Activated B cell treated with CpG ODN at 0.5 μM for 24 hours (primary cell): ENCODE measurements around the gene IREB2. TPM values are rescaled to one million over a fixed set of nuclear protein-coding genes. Genes with fewer than 3 reads are reported as not detected.

Source experiments
- ATAC-seq: fragments of 200-7000 bp; cut with Tn5 transposase; one replicate; pipeline ENCODE4 v1.10.0; 2021; ENCODE audit warnings: low read depth, mild to moderate bottlenecking, moderate library complexity
- CTCF ChIA-PET: fragments of 350-600 bp; sonication (Branson Sonifier 250); formaldehyde crosslinking; loops from one replicate; lab custom pipeline; 2021; ENCODE audit warnings: antibody characterized with exemption; lab: Charles Lee
- POLR2A ChIA-PET: fragments of 350-600 bp; sonication (Branson Sonifier 250); formaldehyde crosslinking; loops from one replicate; lab custom pipeline; 2021; ENCODE audit warnings: antibody characterized with exemption; lab: Charles Lee
- DNase-seq: peaks from one replicate; pipeline ENCODE4 v3.0.0; 2022
- H3K27ac Mint-ChIP-seq: one replicate; pipeline ENCODE4 v1.8.0; 2020; ENCODE audit warnings: mixed read lengths
- H3K27me3 Mint-ChIP-seq: one replicate; pipeline ENCODE4 v1.8.0; 2021; ENCODE audit warnings: mixed read lengths
- H3K36me3 Mint-ChIP-seq: one replicate; pipeline ENCODE4 v1.8.0; 2021; ENCODE audit warnings: low read depth, mixed read lengths
- H3K4me1 Mint-ChIP-seq: one replicate; pipeline ENCODE4 v1.8.0; 2021; ENCODE audit warnings: mixed read lengths
- H3K4me3 Mint-ChIP-seq: one replicate; pipeline ENCODE4 v1.8.0; 2020; ENCODE audit warnings: mild to moderate bottlenecking, mixed read lengths
- H3K9me3 Mint-ChIP-seq: one replicate; pipeline ENCODE4 v1.8.0; 2020; ENCODE audit warnings: mixed read lengths
- intact Hi-C: fragments of 100-400 bp; cut with micrococcal nuclease; formaldehyde crosslinking; loops from one replicate; pipeline ENCODE4 v1.15.1; 2024
- total RNA-seq: library from RNA; stranded (reverse); gene quantifications from 2 replicates; pipeline ENCODE4 v1.2.3, GENCODE V29; 2022
- TF ChIP-seq, protein P1 (sequence below): fragments of 200-600 bp; IDR thresholded peaks from one replicate; pipeline ENCODE4 v1.8.0; 2022; ENCODE audit warnings: antibody characterized with exemption, mild to moderate bottlenecking

The IREB2 gene
- total RNA-seq, 1 donor from 2014 or later: 75.9 TPM

DNA sequence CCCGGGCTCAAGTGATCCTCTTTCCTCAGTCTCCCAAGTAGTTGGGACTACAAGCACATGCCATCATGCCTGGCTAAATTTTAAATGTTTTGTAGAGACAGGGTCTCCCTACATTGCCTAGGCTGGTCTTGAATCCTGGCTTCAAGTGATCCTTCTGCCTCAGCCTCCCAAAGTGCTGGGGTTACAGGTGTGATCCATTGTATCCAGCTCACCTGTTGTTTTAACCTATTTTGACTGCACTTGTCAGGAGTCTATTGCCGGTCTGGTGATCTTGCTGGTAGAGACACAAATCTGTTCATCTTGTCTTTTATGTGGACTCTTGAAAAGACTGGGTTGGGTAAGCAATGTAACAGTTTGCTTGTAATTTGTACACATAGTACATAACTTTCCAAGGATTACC, 7.9 kb downstream of the IREB2 start:
- ATAC-seq: no peak
- Mint-ChIP-seq H3K27me3 (no peaks in the 10 kb centered on the region), H3K27ac (no peak overlapping the region), H3K36me3 (peaks cover 67% of the 10 kb centered on the region), H3K4me3 (no peak overlapping the region), H3K9me3 (no peaks in the 10 kb centered on the region), H3K4me1 (peaks cover 35% of the 10 kb centered on the region)
- POLR2A ChIA-PET: interaction anchor here (1.8 kb wide), 1 partner anchor 8 kb away, joined by 10 read pairs; the partner anchor contains the start of gene IREB2
- CTCF ChIA-PET: no interaction called here
- intact Hi-C loops: no loop called here
- no peak for DNase-seq
- TF ChIP-seq, protein P1, sequence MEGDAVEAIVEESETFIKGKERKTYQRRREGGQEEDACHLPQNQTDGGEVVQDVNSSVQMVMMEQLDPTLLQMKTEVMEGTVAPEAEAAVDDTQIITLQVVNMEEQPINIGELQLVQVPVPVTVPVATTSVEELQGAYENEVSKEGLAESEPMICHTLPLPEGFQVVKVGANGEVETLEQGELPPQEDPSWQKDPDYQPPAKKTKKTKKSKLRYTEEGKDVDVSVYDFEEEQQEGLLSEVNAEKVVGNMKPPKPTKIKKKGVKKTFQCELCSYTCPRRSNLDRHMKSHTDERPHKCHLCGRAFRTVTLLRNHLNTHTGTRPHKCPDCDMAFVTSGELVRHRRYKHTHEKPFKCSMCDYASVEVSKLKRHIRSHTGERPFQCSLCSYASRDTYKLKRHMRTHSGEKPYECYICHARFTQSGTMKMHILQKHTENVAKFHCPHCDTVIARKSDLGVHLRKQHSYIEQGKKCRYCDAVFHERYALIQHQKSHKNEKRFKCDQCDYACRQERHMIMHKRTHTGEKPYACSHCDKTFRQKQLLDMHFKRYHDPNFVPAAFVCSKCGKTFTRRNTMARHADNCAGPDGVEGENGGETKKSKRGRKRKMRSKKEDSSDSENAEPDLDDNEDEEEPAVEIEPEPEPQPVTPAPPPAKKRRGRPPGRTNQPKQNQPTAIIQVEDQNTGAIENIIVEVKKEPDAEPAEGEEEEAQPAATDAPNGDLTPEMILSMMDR: no peak

DNA sequence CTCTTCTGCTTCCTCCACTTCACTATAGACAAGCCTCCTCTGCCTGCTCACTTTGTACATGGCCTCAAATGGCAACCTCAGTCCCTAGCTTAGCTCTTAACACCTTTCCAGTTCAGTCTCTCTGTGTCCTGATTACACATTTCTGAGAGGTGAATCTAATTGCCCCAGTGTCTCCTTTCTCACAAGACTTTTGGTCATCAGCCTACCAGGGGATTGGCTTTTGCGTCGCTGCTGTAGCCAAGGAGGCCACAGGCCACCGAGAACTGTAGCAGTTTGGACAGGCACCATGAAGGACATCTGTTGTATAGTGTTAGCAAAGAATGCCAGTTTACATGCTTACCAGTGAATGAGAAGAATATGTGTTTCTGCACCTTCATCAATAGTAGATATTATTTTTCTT, 8.5 kb downstream of the IREB2 start:
- POLR2A ChIA-PET: interaction anchor here (1.8 kb wide), 1 partner anchor 9 kb away, joined by 10 read pairs; the partner anchor contains the start of gene IREB2
- no peaks in the 10 kb centered on the region for H3K27me3 Mint-ChIP-seq
- ATAC-seq (no peak), DNase-seq (no peak)
- H3K36me3 Mint-ChIP-seq: peaks cover 61% of the 10 kb centered on the region
- no peak overlapping the region for H3K4me3 Mint-ChIP-seq
- CTCF ChIA-PET: no interaction called here
- H3K27ac Mint-ChIP-seq: no peak overlapping the region
- TF ChIP-seq, protein P1: no peak
- no peaks in the 10 kb centered on the region for H3K9me3 Mint-ChIP-seq
- H3K4me1 Mint-ChIP-seq: peaks cover 29% of the 10 kb centered on the region
- intact Hi-C loops: no loop called here

DNA sequence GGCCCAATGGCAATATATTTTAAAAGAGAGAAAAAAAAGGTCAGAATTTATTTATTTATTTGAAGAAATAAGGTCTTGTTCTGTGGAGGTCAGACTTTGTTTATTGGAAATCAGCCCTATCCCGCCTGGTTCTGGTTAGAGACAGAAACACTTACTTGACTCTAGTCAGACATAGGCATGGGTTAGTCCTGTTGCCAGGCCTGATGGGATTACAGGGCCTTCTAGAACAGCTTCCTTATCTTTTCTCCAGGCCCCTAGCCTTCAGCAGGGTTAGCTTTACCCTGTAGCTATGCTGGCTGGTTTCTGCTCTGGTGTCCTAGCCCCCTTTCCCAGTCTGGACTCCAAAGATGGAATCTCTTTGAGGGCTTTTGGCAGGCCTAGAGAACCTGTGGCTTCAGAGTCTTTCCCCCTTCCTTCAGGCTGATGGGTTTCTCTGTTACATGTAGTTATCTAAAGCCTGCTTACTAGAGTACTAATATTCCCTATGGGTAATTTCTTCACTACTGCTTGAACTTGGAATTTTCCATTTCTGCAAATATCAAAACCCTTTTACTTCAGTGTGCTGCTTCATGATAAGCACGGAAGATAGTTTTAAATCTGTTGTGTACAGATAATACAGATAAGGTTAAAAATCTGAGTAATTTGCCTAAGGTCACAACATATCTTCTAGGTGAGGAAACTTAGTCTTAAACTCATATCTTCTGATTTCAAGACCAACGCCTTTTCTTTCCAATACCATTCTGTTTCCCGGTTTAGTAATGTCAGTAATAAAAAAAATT, 10.6 kb downstream of the IREB2 start:
- no peak for DNase-seq
- TF ChIP-seq, protein P1: no peak
- ChIA-PET CTCF (no interaction called here), POLR2A (interaction anchor here (0.6 kb wide), 1 partner anchor 336 kb away, joined by 5 read pairs; no protein-coding TSS in a partner anchor)
- ATAC-seq: no peak
- Mint-ChIP-seq H3K27me3 (no peaks in the 10 kb centered on the region), H3K27ac (no peak overlapping the region), H3K4me3 (no peak overlapping the region), H3K9me3 (no peaks in the 10 kb centered on the region), H3K4me1 (peaks cover 40% of the 10 kb centered on the region), H3K36me3 (peaks cover 48% of the 10 kb centered on the region)
- intact Hi-C loops: no loop called here

DNA sequence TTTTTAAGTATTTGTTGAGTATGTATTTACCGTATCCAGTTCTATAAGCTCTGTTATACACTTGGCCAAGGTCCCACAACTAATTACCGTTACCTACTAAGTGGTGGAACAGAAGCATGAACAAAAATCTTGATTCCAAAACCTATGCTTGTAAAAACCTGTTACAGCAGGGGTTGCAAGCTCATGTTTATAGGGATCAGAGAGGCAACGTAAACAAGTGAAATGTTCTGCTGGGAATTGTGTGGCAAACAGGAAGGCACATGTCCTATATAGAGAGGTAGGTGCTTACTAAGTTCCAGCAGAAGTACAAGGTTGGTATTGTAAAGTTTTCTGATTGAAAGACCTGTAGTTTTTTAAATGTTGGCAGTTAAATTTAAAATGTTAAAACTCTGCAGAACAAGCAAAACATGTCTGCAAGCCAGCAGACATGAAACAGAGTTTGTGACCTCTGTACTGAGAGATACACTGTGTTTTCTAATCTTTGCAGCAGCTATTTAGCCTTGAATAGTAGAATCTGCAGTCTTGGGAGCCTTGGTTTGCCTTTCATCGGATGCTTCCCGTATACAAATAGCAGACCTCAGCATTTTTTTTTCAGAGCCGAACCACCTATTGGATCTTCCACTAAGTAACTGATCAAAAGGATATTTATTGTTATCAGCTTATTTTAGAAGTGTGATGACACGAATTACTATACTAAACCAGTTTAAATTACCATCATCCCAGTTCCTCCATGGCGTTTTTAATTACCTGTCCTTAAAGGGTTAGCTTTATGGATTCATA, 11.4 kb downstream of the IREB2 start:
- intact Hi-C loops: no loop called here
- H3K4me1 Mint-ChIP-seq: peaks cover 43% of the 10 kb centered on the region
- TF ChIP-seq, protein P1: no peak
- H3K27ac Mint-ChIP-seq: no peak overlapping the region
- H3K36me3 Mint-ChIP-seq: peaks cover 42% of the 10 kb centered on the region
- ATAC-seq (no peak), DNase-seq (no peak)
- no peaks in the 10 kb centered on the region for H3K9me3 Mint-ChIP-seq
- ChIA-PET CTCF (no interaction called here), POLR2A (no interaction called here)
- no peak overlapping the region for H3K4me3 Mint-ChIP-seq
- no peaks in the 10 kb centered on the region for H3K27me3 Mint-ChIP-seq
